HepG2 (cell line): ENCODE data around the gene PLXNC1. TPM values are rescaled to one million over a fixed set of nuclear protein-coding genes. Genes with fewer than 3 reads are reported as not detected.

Source experiments
- BHLHE40 ChIP-seq: IDR thresholded peaks from 2 replicates; pipeline ENCODE4 v1.6.1; 2011; ENCODE audit warnings: low read length, improper control_type of control experiment
- FLYWCH1 ChIP-seq: sonication (generic); formaldehyde crosslinking; IDR thresholded peaks from 2 replicates; pipeline ENCODE4 v1.8.1; 2023; ENCODE audit warnings: mild to moderate bottlenecking, missing genetic modification reagents
- FOSL1 ChIP-seq: sonication (generic); formaldehyde crosslinking; IDR thresholded peaks from 2 replicates; pipeline ENCODE4 v1.9.0; 2021; ENCODE audit warnings: missing genetic modification reagents, borderline replicate concordance
- FOXK1 ChIP-seq: sonication (generic); formaldehyde crosslinking; IDR thresholded peaks from 2 replicates; pipeline ENCODE4 v1.4.0; 2020; ENCODE audit warnings: low read depth, missing genetic modification reagents, borderline replicate concordance
- HHEX ChIP-seq: IDR thresholded peaks from 2 replicates; pipeline ENCODE4 v1.6.1; 2016; ENCODE audit warnings: control low read depth
- HNF4G ChIP-seq, 2 experiments: sonication (generic) in 1 of 2; formaldehyde crosslinking in 1 of 2; IDR thresholded peaks; 2 replicates each; pipeline versions ENCODE4 v1.4.0 to v1.6.1; 2011 to 2020; ENCODE audit warnings: borderline replicate concordance in 2 of 2, low read depth in 2 of 2, mild to moderate bottlenecking in 2 of 2, low read length in 1 of 2, missing genetic modification reagents in 1 of 2, moderate library complexity in 1 of 2
- ISL2 ChIP-seq: sonication (generic); formaldehyde crosslinking; IDR thresholded peaks from 2 replicates; pipeline ENCODE4 v1.5.0; 2020; ENCODE audit warnings: missing genetic modification reagents
- MAF1 ChIP-seq: sonication (generic); formaldehyde crosslinking; IDR thresholded peaks from 2 replicates; pipeline ENCODE4 v1.5.0; 2020; ENCODE audit warnings: missing genetic modification reagents, borderline replicate concordance
- RXRB ChIP-seq: IDR thresholded peaks from 2 replicates; pipeline ENCODE4 v1.6.1; 2016; ENCODE audit warnings: borderline replicate concordance, missing genetic modification reagents, missing compliant biosample characterization
- SMAD3 ChIP-seq: sonication (generic); formaldehyde crosslinking; IDR thresholded peaks from 2 replicates; pipeline ENCODE4 v1.4.0; 2020; ENCODE audit warnings: missing genetic modification reagents
- SNAPC4 ChIP-seq: sonication (generic); formaldehyde crosslinking; IDR thresholded peaks from 2 replicates; pipeline ENCODE4 v1.4.0; 2020; ENCODE audit warnings: mild to moderate bottlenecking, missing genetic modification reagents
- ZNF234 ChIP-seq: sonication (generic); formaldehyde crosslinking; conservative IDR thresholded peaks from 2 replicates; pipeline ENCODE4 v1.5.1; 2020; ENCODE audit warnings: mild to moderate bottlenecking, missing genetic modification reagents
- ZNF24 ChIP-seq: fragments of 450-650 bp; IDR thresholded peaks from 2 replicates; pipeline ENCODE4 v1.6.1; 2017; ENCODE audit warnings: antibody characterized with exemption, mild to moderate bottlenecking
- ZNF678 ChIP-seq: sonication (generic); formaldehyde crosslinking; IDR thresholded peaks from 2 replicates; pipeline ENCODE4 v1.4.0; 2020; ENCODE audit warnings: mild to moderate bottlenecking, missing genetic modification reagents
- ZNF766 ChIP-seq: sonication (generic); formaldehyde crosslinking; IDR thresholded peaks from 2 replicates; pipeline ENCODE4 v1.5.0; 2020; ENCODE audit warnings: missing genetic modification reagents, borderline replicate concordance
- ZSCAN31 ChIP-seq: sonication (generic); formaldehyde crosslinking; IDR thresholded peaks from 2 replicates; pipeline ENCODE4 v1.5.0; 2020; ENCODE audit warnings: low read depth, mild to moderate bottlenecking, missing genetic modification reagents
- polyA plus RNA-seq, 8 experiments: library from polyadenylated mRNA; depleted of rRNA in 3 of 8; stranded (reverse) in 7 of 8; unstranded in 1 of 8; fragments of >200 nt; fragmentation: Illumina TruSeq in 4 of 8; extraction: Trizol in 4 of 8; gene quantifications; 2 replicates each; pipeline versions ENCODE4 v1.2.1 to v1.2.3, GENCODE V29; 2011 to 2016; ENCODE audit warnings: low read depth in 4 of 8, missing spikeins in 1 of 8, mixed read lengths in 1 of 8; ENCODE audit not compliant: insufficient read depth in 1 of 8
- total RNA-seq, 5 experiments: library from RNA; depleted of rRNA; stranded (reverse); fragments of >200 nt; fragmentation: Illumina TruSeq; extraction: Trizol; gene quantifications; 2 replicates each; pipeline ENCODE4 v1.2.3, GENCODE V29; 2016; ENCODE audit warnings: low read depth in 1 of 5
- TF ChIP-seq, protein P1 (sequence below): sonication (generic); formaldehyde crosslinking; IDR thresholded peaks from 2 replicates; pipeline ENCODE4 v1.4.0; 2020; ENCODE audit warnings: missing genetic modification reagents
- TF ChIP-seq, protein P2 (sequence below): sonication (generic); formaldehyde crosslinking; IDR thresholded peaks from 2 replicates; pipeline ENCODE4 v1.5.0; 2020; ENCODE audit warnings: missing genetic modification reagents, mild to moderate bottlenecking, borderline replicate concordance

The PLXNC1 gene
- total and polyA plus RNA-seq, 2 of the 13 experiments (the other 11 are each of a cell fraction or from before 2014, with no cell fraction given), result 6.6 to 11.2 TPM

GRCh38 chr12:94149119-94149780 lies 873 bp downstream of the PLXNC1 start (continued):
- TF ChIP-seq ZNF24, result no peak
- TF ChIP-seq, protein P1, sequence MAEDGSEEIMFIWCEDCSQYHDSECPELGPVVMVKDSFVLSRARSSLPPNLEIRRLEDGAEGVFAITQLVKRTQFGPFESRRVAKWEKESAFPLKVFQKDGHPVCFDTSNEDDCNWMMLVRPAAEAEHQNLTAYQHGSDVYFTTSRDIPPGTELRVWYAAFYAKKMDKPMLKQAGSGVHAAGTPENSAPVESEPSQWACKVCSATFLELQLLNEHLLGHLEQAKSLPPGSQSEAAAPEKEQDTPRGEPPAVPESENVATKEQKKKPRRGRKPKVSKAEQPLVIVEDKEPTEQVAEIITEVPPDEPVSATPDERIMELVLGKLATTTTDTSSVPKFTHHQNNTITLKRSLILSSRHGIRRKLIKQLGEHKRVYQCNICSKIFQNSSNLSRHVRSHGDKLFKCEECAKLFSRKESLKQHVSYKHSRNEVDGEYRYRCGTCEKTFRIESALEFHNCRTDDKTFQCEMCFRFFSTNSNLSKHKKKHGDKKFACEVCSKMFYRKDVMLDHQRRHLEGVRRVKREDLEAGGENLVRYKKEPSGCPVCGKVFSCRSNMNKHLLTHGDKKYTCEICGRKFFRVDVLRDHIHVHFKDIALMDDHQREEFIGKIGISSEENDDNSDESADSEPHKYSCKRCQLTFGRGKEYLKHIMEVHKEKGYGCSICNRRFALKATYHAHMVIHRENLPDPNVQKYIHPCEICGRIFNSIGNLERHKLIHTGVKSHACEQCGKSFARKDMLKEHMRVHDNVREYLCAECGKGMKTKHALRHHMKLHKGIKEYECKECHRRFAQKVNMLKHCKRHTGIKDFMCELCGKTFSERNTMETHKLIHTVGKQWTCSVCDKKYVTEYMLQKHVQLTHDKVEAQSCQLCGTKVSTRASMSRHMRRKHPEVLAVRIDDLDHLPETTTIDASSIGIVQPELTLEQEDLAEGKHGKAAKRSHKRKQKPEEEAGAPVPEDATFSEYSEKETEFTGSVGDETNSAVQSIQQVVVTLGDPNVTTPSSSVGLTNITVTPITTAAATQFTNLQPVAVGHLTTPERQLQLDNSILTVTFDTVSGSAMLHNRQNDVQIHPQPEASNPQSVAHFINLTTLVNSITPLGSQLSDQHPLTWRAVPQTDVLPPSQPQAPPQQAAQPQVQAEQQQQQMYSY (CRISPR knock-in tag), result 0 out of 2 replicates have a peak, but pooled peaks have one; percentile 34
- no peak; the same call in 1 of the 2 replicates for TF ChIP-seq ZNF766 (CRISPR knock-in tag)
- TF ChIP-seq HNF4G (IDR thresholded peaks at IDR 0.05; ENCODE audit: borderline replicate concordance, low read depth, low read length), result peak; percentile 50; the same call in 1 of the 2 replicates
- TF ChIP-seq HNF4G (CRISPR knock-in tag; IDR thresholded peaks at IDR 0.05; ENCODE audit: borderline replicate concordance, low read depth), result peak; percentile 87
- peak; percentile 21; the same call in 1 of the 2 replicates for TF ChIP-seq ISL2 (CRISPR knock-in tag)
- no peak for TF ChIP-seq SNAPC4 (CRISPR knock-in tag)
- TF ChIP-seq, protein P2, sequence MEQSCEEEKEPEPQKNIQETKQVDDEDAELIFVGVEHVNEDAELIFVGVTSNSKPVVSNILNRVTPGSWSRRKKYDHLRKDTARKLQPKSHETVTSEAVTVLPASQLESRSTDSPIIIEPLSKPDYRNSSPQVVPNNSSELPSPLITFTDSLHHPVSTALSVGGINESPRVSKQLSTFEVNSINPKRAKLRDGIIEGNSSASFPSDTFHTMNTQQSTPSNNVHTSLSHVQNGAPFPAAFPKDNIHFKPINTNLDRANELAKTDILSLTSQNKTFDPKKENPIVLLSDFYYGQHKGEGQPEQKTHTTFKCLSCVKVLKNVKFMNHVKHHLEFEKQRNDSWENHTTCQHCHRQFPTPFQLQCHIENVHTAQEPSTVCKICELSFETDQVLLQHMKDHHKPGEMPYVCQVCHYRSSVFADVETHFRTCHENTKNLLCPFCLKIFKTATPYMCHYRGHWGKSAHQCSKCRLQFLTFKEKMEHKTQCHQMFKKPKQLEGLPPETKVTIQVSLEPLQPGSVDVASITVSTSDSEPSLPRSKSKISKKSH (CRISPR knock-in tag), result peak; percentile 78
- TF ChIP-seq ZSCAN31, result peak; percentile 36; the same call in 1 of the 2 replicates
- peak; percentile 90; the same call in 1 of the 2 replicates for TF ChIP-seq ZNF678 (CRISPR knock-in tag)
- TF ChIP-seq FOSL1, result no peak
- TF ChIP-seq BHLHE40, result 0 out of 2 replicates have a peak, but pooled peaks have one; percentile 11
- peak; percentile 29; the same call in 1 of the 2 replicates for TF ChIP-seq FOXK1 (CRISPR knock-in tag)
- no peak for TF ChIP-seq HHEX (CRISPR knock-in tag)
- TF ChIP-seq SMAD3, result peak; percentile 25; the same call in 1 of the 2 replicates
- peak; percentile 34; the same call in 1 of the 2 replicates for TF ChIP-seq RXRB (CRISPR knock-in tag)
- TF ChIP-seq MAF1 (CRISPR knock-in tag), result 0 out of 2 replicates have a peak, but pooled peaks have one; percentile 19
- 0 out of 2 replicates have a peak, but pooled peaks have one; percentile 30 for TF ChIP-seq ZNF234 (CRISPR knock-in tag)
- TF ChIP-seq FLYWCH1 (CRISPR knock-in tag), result 0 out of 2 replicates have a peak, but pooled peaks have one; percentile 45
